Ectodermal cell (in vitro differentiated cells): ENCODE results near the gene CORT.
"Not testable (repeated sequence)": the region's sequence is repeated elsewhere in the genome, so short reads cannot be mapped to it uniquely, and the experiment has no call there.

Experiments used
- H3K27ac ChIP-seq: 2 replicates; pipeline ENCODE4 v1.7.0; 2013; ENCODE audit warnings: mild to moderate bottlenecking, low read depth, low read length; ENCODE audit not compliant: insufficient read depth, poor library complexity, severe bottlenecking
- H3K27me3 ChIP-seq: 2 replicates; pipeline ENCODE4 v1.7.0; 2013; ENCODE audit warnings: mild to moderate bottlenecking, low read length; ENCODE audit not compliant: insufficient read depth, control insufficient read depth, poor library complexity, severe bottlenecking
- H3K36me3 ChIP-seq: one replicate; pipeline ENCODE4 v1.7.0; 2013; ENCODE audit warnings: low read length; ENCODE audit not compliant: control insufficient read depth, insufficient read depth
- H3K4me1 ChIP-seq: one replicate; pipeline ENCODE4 v1.7.0; 2013; ENCODE audit warnings: low read length; ENCODE audit not compliant: control insufficient read depth, insufficient read depth
- H3K4me3 ChIP-seq: 2 replicates; pipeline ENCODE4 v1.7.0; 2013; ENCODE audit warnings: low read depth, low read length, control low read depth; ENCODE audit not compliant: insufficient read depth
- H3K9me3 ChIP-seq: 2 replicates; pipeline ENCODE4 v1.7.0; 2013; ENCODE audit warnings: mild to moderate bottlenecking, low read length, moderate library complexity; ENCODE audit not compliant: control insufficient read depth
- WGBS, 2 experiments: methylation state at CpG; one replicate each; pipeline ENCODE4 v1.1.7; 2013; ENCODE audit warnings: missing lambda C conversion rate in 2 of 2; 5-methylcytosine and 5-hydroxymethylcytosine counted together

The CORT gene

GRCh38 chr1:10474309-10474612 lies 24.4 kb downstream of the CORT start:
- not testable (repeated sequence) for H3K9me3 ChIP-seq, H3K4me3 ChIP-seq, H3K27me3 ChIP-seq, H3K4me1 ChIP-seq, H3K36me3 ChIP-seq, H3K27ac ChIP-seq
- 90 to 93% methylated on average over 10 of the region's 10 CpGs for WGBS, 2 experiments

GRCh38 chr1:10474613-10475507 lies 25.0 kb downstream of the CORT start, which contains the start of gene PEX14:
Gene PEX14, plus strand, starts transcription at chr1:10474950. Its CDS starts 17 bp downstream, at chr1:10474967.
- peak within 1 kb of the TSS; percentile 93 for H3K4me3 ChIP-seq
- peaks cover 9% of the 10 kb centered on the region for H3K4me1 ChIP-seq
- no peaks in the 10 kb centered on the region for H3K27me3 ChIP-seq
- H3K36me3 ChIP-seq, result no peaks in the 10 kb centered on the region
- H3K9me3 ChIP-seq, result no peaks in the 10 kb centered on the region
- 14 to 15% methylated on average over 47 to 50 of the region's 50 CpGs for WGBS, 2 experiments
- peak within 1 kb of the TSS; percentile 31 for H3K27ac ChIP-seq

- WGBS, 2 experiments, result 3 to 5% methylated on average over 13 of the region's 13 CpGs
- Histone ChIP-seq H3K27me3 (no peaks in the 10 kb centered on the region), H3K36me3 (no peaks in the 10 kb centered on the region), H3K27ac (no peak overlapping the region), H3K4me3 (peak overlapping the region; percentile 93), H3K4me1 (peaks cover 9% of the 10 kb centered on the region), H3K9me3 (no peaks in the 10 kb centered on the region)
These were observed 25.7 kb downstream of the CORT start for GRCh38 chr1:10475510-10475909.

GRCh38 chr1:10479296-10479695 lies 29.5 kb downstream of the CORT start:
- 79 to 82% methylated on average over 8 of the region's 8 CpGs for WGBS, 2 experiments
- H3K4me1 ChIP-seq, result peaks cover 9% of the 10 kb centered on the region
- H3K4me3 ChIP-seq, result no peak overlapping the region
- no peaks in the 10 kb centered on the region for H3K9me3 ChIP-seq
- H3K36me3 ChIP-seq, result no peaks in the 10 kb centered on the region
- no peaks in the 10 kb centered on the region for H3K27me3 ChIP-seq
- no peak overlapping the region for H3K27ac ChIP-seq

GRCh38 chr1:10480614-10481013 lies 30.8 kb downstream of the CORT start:
- Histone ChIP-seq H3K9me3 (no peaks in the 10 kb centered on the region), H3K27me3 (no peaks in the 10 kb centered on the region), H3K4me1 (peaks cover 9% of the 10 kb centered on the region), H3K27ac (no peak overlapping the region), H3K4me3 (no peak overlapping the region), H3K36me3 (no peaks in the 10 kb centered on the region)
- WGBS, 2 experiments, result 92 to 95% methylated on average over 2 of the region's 2 CpGs

DNA sequence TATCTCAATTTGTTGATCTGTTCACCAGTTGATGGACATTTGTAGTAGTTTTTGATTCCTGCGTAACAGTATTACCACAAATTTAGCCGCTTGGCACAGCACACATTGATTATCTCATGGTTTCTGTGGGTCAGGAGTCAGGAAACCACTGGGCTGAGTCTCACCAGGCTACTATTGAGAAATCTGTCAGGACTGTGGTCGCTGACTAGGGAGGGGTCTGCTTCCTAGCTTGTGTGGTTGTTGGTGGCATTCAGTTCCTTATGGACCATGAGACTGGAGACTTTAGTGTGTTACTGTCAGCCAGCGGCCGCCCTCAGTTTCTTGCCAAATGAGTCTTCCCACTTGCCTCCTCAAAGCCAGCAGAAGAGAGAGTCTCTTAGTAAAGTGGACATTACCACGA lies 34.7 kb downstream of the CORT start:
- no peak overlapping the region for H3K4me3 ChIP-seq
- H3K36me3 ChIP-seq, result no peaks in the 10 kb centered on the region
- H3K27me3 ChIP-seq, result no peaks in the 10 kb centered on the region
- H3K9me3 ChIP-seq, result no peaks in the 10 kb centered on the region
- no peak overlapping the region for H3K27ac ChIP-seq
- WGBS, 2 experiments, result 96 to 97% methylated on average over 6 of the region's 6 CpGs
- H3K4me1 ChIP-seq, result peaks cover 3% of the 10 kb centered on the region

DNA sequence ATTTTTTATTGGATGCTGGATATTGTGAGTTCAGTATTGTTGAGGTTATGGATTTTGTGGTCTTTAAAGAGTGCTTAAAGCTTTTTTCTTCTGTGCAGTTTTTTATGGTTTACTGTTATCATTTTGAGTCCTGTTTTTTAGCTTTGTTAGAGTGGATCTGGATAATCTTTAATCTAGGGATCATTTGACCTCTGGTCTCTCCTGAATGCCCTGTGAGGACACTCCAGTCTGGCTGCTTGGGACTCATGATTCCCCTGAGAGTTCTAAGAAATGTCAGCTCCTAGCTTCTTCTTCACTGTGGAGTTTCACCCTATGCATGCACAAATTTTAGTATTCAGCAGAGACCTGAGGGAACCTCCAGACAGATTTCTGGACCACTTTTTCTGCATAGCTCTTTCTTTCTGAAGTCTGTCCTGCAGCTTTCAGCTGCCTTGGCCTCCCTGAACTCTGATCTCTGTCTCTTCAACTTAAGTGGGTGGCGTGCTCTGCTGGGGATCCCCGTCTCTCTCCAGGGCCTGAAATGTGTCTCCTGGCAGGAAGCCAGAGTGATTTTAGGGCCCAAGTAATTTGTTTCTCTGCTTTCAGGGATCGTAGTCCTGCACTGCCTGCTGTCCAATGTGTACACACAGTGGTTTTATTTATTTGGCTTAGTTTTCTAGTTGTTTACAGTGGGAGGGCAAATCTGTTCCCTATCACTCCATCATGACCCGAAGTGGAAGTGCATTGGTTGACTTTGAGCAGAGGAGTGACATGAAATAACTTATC lies 39.6 kb downstream of the CORT start:
- Histone ChIP-seq H3K27ac (peak overlapping the region; percentile 80), H3K4me1 (peaks cover 16% of the 10 kb centered on the region), H3K4me3 (no peak overlapping the region), H3K9me3 (no peaks in the 10 kb centered on the region), H3K36me3 (no peaks in the 10 kb centered on the region), H3K27me3 (no peaks in the 10 kb centered on the region)
- WGBS, 2 experiments, result 58 to 72% methylated on average over 3 to 4 of the region's 4 CpGs

- Histone ChIP-seq H3K27me3 (no peaks in the 10 kb centered on the region), H3K36me3 (no peaks in the 10 kb centered on the region), H3K27ac (peak overlapping the region; percentile 80), H3K9me3 (no peaks in the 10 kb centered on the region), H3K4me1 (peaks cover 19% of the 10 kb centered on the region), H3K4me3 (no peak overlapping the region)
- WGBS, 2 experiments, result 48 to 52% methylated on average over 11 to 12 of the region's 12 CpGs
These were observed 40.6 kb downstream of the CORT start for GRCh38 chr1:10490286-10490970.

DNA sequence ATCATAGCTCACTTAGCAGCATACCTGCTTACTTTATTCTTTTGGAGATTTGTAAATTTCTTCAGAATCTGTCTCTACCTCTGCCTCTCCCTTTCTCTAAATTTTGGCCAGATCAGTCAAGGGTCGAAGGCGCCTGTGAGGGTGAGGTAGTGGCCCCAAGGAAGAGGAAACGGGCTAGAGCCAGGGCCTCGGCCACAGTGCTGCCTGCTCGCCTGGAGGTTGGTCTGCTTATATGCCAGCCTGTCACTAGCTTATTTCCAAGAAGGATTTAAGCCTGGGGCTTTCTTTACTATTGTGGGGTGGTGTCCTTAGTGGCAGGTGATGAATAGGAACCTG lies 44.6 kb downstream of the CORT start:
- Histone ChIP-seq H3K27ac (no peak overlapping the region), H3K27me3 (no peaks in the 10 kb centered on the region), H3K4me1 (peaks cover 17% of the 10 kb centered on the region), H3K36me3 (no peaks in the 10 kb centered on the region), H3K9me3 (no peaks in the 10 kb centered on the region), H3K4me3 (no peak overlapping the region)
- 85 to 86% methylated on average over 4 to 5 of the region's 5 CpGs for WGBS, 2 experiments
